ENCODE data around the gene PCYOX1L. TPM values are rescaled to one million over a fixed set of nuclear protein-coding genes. Genes with fewer than 3 reads are reported as not detected.

The PCYOX1L gene
- polyA plus RNA-seq, 1 experiment, result 12.8 TPM

DNA sequence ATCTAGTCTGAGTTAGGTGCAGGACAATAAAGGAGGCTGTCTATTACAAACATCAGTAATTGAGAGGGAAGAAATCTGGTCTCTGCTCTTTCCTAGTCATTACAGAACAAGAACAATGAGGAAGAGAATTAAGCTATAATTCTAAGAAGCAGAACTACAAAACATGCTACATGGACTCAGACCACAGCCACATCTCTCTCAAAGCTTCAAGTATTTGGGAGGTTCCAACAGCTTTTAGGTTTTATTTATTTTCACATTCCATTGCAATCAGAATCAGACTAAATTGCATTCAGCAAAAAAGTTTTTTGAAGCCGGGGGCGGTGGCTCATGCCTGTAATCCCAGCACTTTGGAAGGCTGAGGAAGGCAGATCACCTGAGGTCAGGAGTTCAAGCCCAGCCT is 13.7 kb upstream of the PCYOX1L start:
- ChIA-PET CTCF (interaction anchor here (1.1 to 3.9 kb wide), 2 partner anchors 23 to 205 kb away, joined by 3 to 24 read pairs; no protein-coding TSS in a partner anchor), POLR2A (interaction anchor here (1.2 kb wide), 1 partner anchor 23 kb away, joined by 3 read pairs; no protein-coding TSS in a partner anchor)
- no peak for DNase-seq (ENCODE audit: low read depth)
- TF ChIP-seq, protein P1, sequence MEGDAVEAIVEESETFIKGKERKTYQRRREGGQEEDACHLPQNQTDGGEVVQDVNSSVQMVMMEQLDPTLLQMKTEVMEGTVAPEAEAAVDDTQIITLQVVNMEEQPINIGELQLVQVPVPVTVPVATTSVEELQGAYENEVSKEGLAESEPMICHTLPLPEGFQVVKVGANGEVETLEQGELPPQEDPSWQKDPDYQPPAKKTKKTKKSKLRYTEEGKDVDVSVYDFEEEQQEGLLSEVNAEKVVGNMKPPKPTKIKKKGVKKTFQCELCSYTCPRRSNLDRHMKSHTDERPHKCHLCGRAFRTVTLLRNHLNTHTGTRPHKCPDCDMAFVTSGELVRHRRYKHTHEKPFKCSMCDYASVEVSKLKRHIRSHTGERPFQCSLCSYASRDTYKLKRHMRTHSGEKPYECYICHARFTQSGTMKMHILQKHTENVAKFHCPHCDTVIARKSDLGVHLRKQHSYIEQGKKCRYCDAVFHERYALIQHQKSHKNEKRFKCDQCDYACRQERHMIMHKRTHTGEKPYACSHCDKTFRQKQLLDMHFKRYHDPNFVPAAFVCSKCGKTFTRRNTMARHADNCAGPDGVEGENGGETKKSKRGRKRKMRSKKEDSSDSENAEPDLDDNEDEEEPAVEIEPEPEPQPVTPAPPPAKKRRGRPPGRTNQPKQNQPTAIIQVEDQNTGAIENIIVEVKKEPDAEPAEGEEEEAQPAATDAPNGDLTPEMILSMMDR (IDR thresholded peaks at IDR 0.05; ENCODE audit: insufficient read depth, low read depth, low read length), result no peak
- peaks cover 3% of the 10 kb centered on the region; the same call in 1 of the 2 replicates for H3K36me3 ChIP-seq (ENCODE audit: control insufficient read depth, insufficient read depth, low read length)
- H3K27me3 ChIP-seq (ENCODE audit: control insufficient read depth, insufficient read depth, low read length), result no peaks in the 10 kb centered on the region
- no peak overlapping the region for H3K4me3 ChIP-seq (ENCODE audit: low read depth, low read length)

DNA sequence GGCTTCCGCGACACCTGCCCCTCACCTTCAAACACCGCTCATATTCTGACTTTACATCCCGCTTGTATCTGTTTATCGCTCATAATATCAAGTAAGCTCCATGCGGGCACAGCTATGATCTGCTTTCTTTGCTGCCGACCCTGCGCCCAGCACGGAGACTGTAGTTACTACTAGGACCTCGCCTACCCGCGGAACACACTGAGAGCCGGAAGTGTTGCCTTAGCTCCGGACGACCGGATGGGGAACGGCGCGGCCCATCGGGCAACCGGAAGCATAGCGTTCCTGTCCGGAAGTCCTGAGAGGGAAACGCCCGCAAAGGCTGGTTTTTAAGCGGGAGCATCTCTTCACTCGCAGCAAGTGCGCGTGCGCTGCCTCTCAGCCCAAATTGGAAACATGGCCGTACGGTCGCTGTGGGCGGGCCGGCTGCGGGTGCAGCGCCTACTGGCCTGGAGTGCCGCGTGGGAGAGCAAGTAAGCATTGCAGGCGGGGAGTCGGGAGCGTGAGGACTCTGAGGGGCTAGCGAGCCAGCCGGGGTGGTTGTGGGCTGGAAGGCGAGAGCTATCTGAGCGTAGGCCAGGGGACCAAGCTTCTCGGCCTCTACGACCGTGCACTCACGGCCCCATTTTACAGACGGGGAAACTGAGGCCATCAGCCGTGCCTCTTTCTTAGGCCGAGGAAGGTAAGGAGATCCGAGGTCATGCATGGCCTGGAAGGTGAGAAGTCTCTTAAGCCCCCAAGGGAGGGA is 12.5 kb upstream of the PCYOX1L start, which contains the start of gene GRPEL2:
TSS of gene GRPEL2 (plus strand) at position 353 of the 745 bp plus-strand sequence. CDS start at position 394, 41 bp downstream.
- ChIA-PET POLR2A (interaction anchor here (0.8 to 1.2 kb wide), 2 partner anchors 24 to 75 kb away, joined by 3 read pairs; no protein-coding TSS in a partner anchor), CTCF (interaction anchor here (0.6 to 3.9 kb wide), 9 partner anchors 10 to 273 kb away, joined by 3 to 24 read pairs (median 3); no protein-coding TSS in a partner anchor)
- peak within 1 kb of the TSS; percentile 72 for H3K4me3 ChIP-seq (ENCODE audit: low read depth, low read length)
- TF ChIP-seq, protein P1 (IDR thresholded peaks at IDR 0.05; ENCODE audit: insufficient read depth, low read depth, low read length), result no peak
- no peaks in the 10 kb centered on the region for H3K27me3 ChIP-seq (ENCODE audit: control insufficient read depth, insufficient read depth, low read length)
- peaks cover 9% of the 10 kb centered on the region for H3K36me3 ChIP-seq (ENCODE audit: control insufficient read depth, insufficient read depth, low read length)
- peak; percentile 89 for DNase-seq (ENCODE audit: low read depth)

DNA sequence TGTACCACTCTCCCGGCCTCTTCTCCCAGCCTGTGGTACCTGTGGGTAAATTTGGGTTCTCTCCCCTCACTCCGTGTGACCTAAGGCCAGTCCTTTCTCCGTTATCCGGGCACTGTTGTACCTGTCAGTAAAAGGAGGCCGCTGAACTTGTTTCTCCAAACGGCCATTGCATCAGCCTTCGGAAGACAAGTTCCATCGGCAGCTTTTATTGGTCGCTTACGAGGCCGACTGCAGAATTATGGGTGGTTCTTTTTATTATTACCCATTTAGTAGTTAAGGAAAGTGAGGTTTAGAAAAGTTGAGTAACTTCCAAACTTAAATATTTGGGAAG is 12.0 kb upstream of the PCYOX1L start:
- TF ChIP-seq, protein P1 (IDR thresholded peaks at IDR 0.05; ENCODE audit: insufficient read depth, low read depth, low read length), result no peak
- POLR2A ChIA-PET, result interaction anchor here (0.6 to 0.7 kb wide), 2 partner anchors 25 to 204 kb away, joined by 4 to 9 read pairs; no protein-coding TSS in a partner anchor
- peak overlapping the region; percentile 72 for H3K4me3 ChIP-seq (ENCODE audit: low read depth, low read length)
- no peaks in the 10 kb centered on the region for H3K27me3 ChIP-seq (ENCODE audit: control insufficient read depth, insufficient read depth, low read length)
- peaks cover 12% of the 10 kb centered on the region for H3K36me3 ChIP-seq (ENCODE audit: control insufficient read depth, insufficient read depth, low read length)
- no peak for DNase-seq (ENCODE audit: low read depth)
- CTCF ChIA-PET, result interaction anchor here (1.0 to 3.9 kb wide), 4 partner anchors 10 to 27 kb away, joined by 3 to 24 read pairs (median 4); no protein-coding TSS in a partner anchor

DNA sequence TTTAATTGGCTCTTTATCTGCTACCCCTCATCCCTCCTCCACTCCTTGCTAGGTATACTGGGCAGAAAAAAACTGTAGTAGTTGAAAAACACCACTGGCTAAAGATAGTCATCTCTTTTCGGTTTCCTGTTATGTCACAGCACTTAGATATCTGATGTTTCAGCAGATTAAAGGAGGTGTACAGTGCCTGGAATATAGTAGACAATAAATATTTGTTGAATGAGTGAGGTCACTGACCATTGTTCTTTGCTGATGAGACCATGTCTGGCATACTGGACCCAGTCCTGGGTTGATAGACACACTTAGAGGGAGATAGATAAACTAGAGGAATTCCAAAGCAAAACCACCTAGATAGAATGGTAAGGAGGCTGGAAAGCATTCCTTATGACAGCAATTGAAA is 9.3 kb upstream of the PCYOX1L start:
- TF ChIP-seq, protein P1 (IDR thresholded peaks at IDR 0.05; ENCODE audit: insufficient read depth, low read depth, low read length), result no peak
- ChIA-PET POLR2A (no interaction called here), CTCF (no interaction called here)
- Histone ChIP-seq H3K36me3 (ENCODE audit: control insufficient read depth, insufficient read depth, low read length) (peaks cover 17% of the 10 kb centered on the region), H3K27me3 (ENCODE audit: control insufficient read depth, insufficient read depth, low read length) (no peaks in the 10 kb centered on the region), H3K4me3 (ENCODE audit: low read depth, low read length) (no peak overlapping the region)
- no peak for DNase-seq (ENCODE audit: low read depth)

DNA sequence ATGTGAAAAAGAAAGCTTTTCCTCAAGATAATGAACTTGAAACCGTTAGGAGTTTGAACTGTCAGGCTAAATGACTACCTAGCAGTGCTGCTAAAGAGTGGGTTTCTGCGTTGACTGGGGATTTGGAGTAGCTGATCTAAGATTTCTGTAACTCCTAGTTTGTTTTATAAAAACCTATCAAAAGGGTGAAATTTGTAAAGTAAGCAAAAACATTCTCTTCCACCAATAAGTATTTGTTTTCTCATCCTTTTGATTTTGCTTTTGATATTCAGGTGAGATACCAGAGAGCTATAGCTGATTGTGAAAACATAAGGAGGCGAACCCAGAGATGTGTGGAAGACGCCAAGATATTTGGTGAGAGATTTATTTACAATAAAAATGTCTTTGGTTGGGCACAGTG is 8.5 kb upstream of the PCYOX1L start:
- POLR2A ChIA-PET, result no interaction called here

More for the DNA sequence above, 8.5 kb upstream of the PCYOX1L start:
- Histone ChIP-seq H3K4me3 (ENCODE audit: low read depth, low read length) (no peak overlapping the region), H3K36me3 (ENCODE audit: control insufficient read depth, insufficient read depth, low read length) (peaks cover 17% of the 10 kb centered on the region), H3K27me3 (ENCODE audit: control insufficient read depth, insufficient read depth, low read length) (no peaks in the 10 kb centered on the region)
- DNase-seq (ENCODE audit: low read depth), result no peak
- TF ChIP-seq, protein P1 (IDR thresholded peaks at IDR 0.05; ENCODE audit: insufficient read depth, low read depth, low read length), result no peak
- CTCF ChIA-PET, result no interaction called here
